Measurements from ENCODE around the gene PLCB4. TPM values are rescaled to one million over a fixed set of nuclear protein-coding genes. Genes with fewer than 3 reads are reported as not detected.
A peak's percentile ranks its signal among the peaks of the same experiment; 100 is the strongest.

Gene PLCB4
- total RNA-seq, 1 experiment from 2014 or later, result 12.6 TPM

- Mint-ChIP-seq H3K27me3 (ENCODE audit: low read depth) (no peaks in the 10 kb centered on the region), H3K9me3 (peaks cover 22% of the 10 kb centered on the region), H3K27ac (no peak overlapping the region), H3K36me3 (peaks cover 19% of the 10 kb centered on the region), H3K4me3 (no peak overlapping the region), H3K4me1 (peaks cover 19% of the 10 kb centered on the region)
- CTCF ChIA-PET, result no interaction called here
- no peak for DNase-seq (ENCODE audit: low spot score)
- POLR2A ChIA-PET, result no interaction called here
- TF ChIP-seq RELA (CRISPR knock-in tag; IDR thresholded peaks at IDR 0.05; ENCODE audit: borderline replicate concordance) (no peak), IRF2 (CRISPR knock-in tag; IDR thresholded peaks at IDR 0.05; ENCODE audit: borderline replicate concordance, low read depth) (no peak), GRHL2 (CRISPR knock-in tag; IDR thresholded peaks at IDR 0.05; ENCODE audit: insufficient replicate concordance, severe bottlenecking) (no peak), JUN (CRISPR knock-in tag; IDR thresholded peaks at IDR 0.05) (no peak), JAZF1 (CRISPR knock-in tag; IDR thresholded peaks at IDR 0.05) (no peak), ATF1 (CRISPR knock-in tag; IDR thresholded peaks at IDR 0.05) (no peak), ZNF138 (CRISPR knock-in tag; conservative IDR thresholded peaks at IDR 0.05) (no peak), USF1 (CRISPR knock-in tag; IDR thresholded peaks at IDR 0.05) (no peak), TEAD1 (CRISPR knock-in tag; IDR thresholded peaks at IDR 0.05) (no peak), ZNF317 (CRISPR knock-in tag; IDR thresholded peaks at IDR 0.05; ENCODE audit: borderline replicate concordance, low read depth) (no peak), NR1H2 (CRISPR knock-in tag; IDR thresholded peaks at IDR 0.05) (no peak), ZNF121 (CRISPR knock-in tag; IDR thresholded peaks at IDR 0.05) (no peak), ATF2 (CRISPR knock-in tag; IDR thresholded peaks at IDR 0.05; ENCODE audit: borderline replicate concordance, low read depth) (no peak), ZNF232 (CRISPR knock-in tag; IDR thresholded peaks at IDR 0.05) (no peak), NR3C1 (CRISPR knock-in tag; conservative IDR thresholded peaks at IDR 0.05; ENCODE audit: low read depth) (no peak), IRF1 (CRISPR knock-in tag; IDR thresholded peaks at IDR 0.05) (no peak), SP1 (CRISPR knock-in tag; conservative IDR thresholded peaks at IDR 0.05) (no peak)
- ATAC-seq, result no peak
These were observed 70.4 kb downstream of the PLCB4 start for GRCh38 chr20:9139106-9139833.

GRCh38 chr20:9140162-9140760, 71.4 kb downstream of the PLCB4 start:
- DNase-seq (ENCODE audit: low spot score) (no peak), ATAC-seq (no peak)
- H3K27ac Mint-ChIP-seq, result peak overlapping the region; percentile 2; the same call in 1 of the 2 replicates
- H3K36me3 Mint-ChIP-seq, result peaks cover 19% of the 10 kb centered on the region
- peaks cover 23% of the 10 kb centered on the region for H3K9me3 Mint-ChIP-seq
- POLR2A ChIA-PET, result no interaction called here
- peaks cover 23% of the 10 kb centered on the region for H3K4me1 Mint-ChIP-seq
- no peaks in the 10 kb centered on the region for H3K27me3 Mint-ChIP-seq (ENCODE audit: low read depth)
- CTCF ChIA-PET, result no interaction called here
- H3K4me3 Mint-ChIP-seq, result no peak overlapping the region
- TF ChIP-seq ZNF671 (CRISPR knock-in tag; IDR thresholded peaks at IDR 0.05) (no peak), TEAD1 (CRISPR knock-in tag; IDR thresholded peaks at IDR 0.05) (no peak), TCF7 (CRISPR knock-in tag; IDR thresholded peaks at IDR 0.05; ENCODE audit: low read depth) (no peak), ATF3 (CRISPR knock-in tag; conservative IDR thresholded peaks at IDR 0.05) (no peak), ATF6 (CRISPR knock-in tag; IDR thresholded peaks at IDR 0.05) (no peak), PRDM15 (CRISPR knock-in tag; IDR thresholded peaks at IDR 0.05) (no peak), ZNF512 (CRISPR knock-in tag; IDR thresholded peaks at IDR 0.05; ENCODE audit: borderline replicate concordance) (no peak), MXD4 (CRISPR knock-in tag; IDR thresholded peaks at IDR 0.05; ENCODE audit: borderline replicate concordance) (no peak), KAT7 (CRISPR knock-in tag; IDR thresholded peaks at IDR 0.05; ENCODE audit: borderline replicate concordance) (no peak)

All from WTC11 (cell line).